ENCODE data around the gene ACP2. TPM values are rescaled to one million over a fixed set of nuclear protein-coding genes. Genes with fewer than 3 reads are reported as not detected.

Gene ACP2
- total and polyA plus RNA-seq, 4 donors, result 40.3 to 94.4 (median 79.3) TPM

DNA sequence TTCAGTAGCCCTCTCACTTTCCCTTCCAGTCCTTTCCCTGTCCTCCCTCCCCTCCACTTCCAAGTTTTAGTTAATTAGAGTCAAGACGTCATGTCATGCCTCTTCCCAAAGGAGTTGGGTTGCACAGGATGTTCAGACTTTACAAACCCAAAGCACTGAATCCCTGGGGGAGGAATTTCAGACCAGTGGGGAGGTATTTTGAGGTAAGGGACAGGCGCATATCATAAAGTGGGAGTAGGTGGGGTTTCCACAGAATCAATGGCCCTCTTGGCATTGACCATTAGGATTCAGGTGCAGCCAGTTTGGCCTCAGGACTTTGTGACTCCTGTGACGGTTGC is 733 bp upstream of the ACP2 start (continued):
- no peak for TF ChIP-seq NR2F2 (IDR thresholded peaks at IDR 0.05)
- no peak for TF ChIP-seq EGR1 (IDR thresholded peaks at IDR 0.05; ENCODE audit: low read depth in 2 of 2)
- TF ChIP-seq ZBTB33 (IDR thresholded peaks at IDR 0.05), result no peak
- no peak for TF ChIP-seq YY1 (IDR thresholded peaks at IDR 0.05)
- TF ChIP-seq HNF4A (conservative IDR thresholded peaks at IDR 0.05), result no peak

- TF ChIP-seq REST (IDR thresholded peaks at IDR 0.05) (no peak), FOXA1 (IDR thresholded peaks at IDR 0.05) (no peak), RXRA (IDR thresholded peaks at IDR 0.05) (no peak), GABPA (IDR thresholded peaks at IDR 0.05 in 1 of 2, conservative IDR thresholded peaks at IDR 0.05 in 1 of 2) (no peak), HNF4A (conservative IDR thresholded peaks at IDR 0.05) (no peak), TAF1 (conservative IDR thresholded peaks at IDR 0.05) (no peak), HNF4G (IDR thresholded peaks at IDR 0.05) (no peak), FOXA2 (IDR thresholded peaks at IDR 0.05) (no peak), EGR1 (IDR thresholded peaks at IDR 0.05; ENCODE audit: low read depth in 2 of 2) (no peak), JUND (IDR thresholded peaks at IDR 0.05) (no peak), NR2F2 (IDR thresholded peaks at IDR 0.05) (no peak), CTCF (IDR thresholded peaks at IDR 0.05; ENCODE audit: low read depth, low read length, missing input control) (no peak), RAD21 (IDR thresholded peaks at IDR 0.05) (no peak), ZBTB33 (IDR thresholded peaks at IDR 0.05) (no peak), YY1 (IDR thresholded peaks at IDR 0.05) (no peak), SP1 (IDR thresholded peaks at IDR 0.05) (no peak)
- TF ChIP-seq, protein P1, sequence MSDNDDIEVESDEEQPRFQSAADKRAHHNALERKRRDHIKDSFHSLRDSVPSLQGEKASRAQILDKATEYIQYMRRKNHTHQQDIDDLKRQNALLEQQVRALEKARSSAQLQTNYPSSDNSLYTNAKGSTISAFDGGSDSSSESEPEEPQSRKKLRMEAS (IDR thresholded peaks at IDR 0.05), result no peak
- TF ChIP-seq, protein P2, sequence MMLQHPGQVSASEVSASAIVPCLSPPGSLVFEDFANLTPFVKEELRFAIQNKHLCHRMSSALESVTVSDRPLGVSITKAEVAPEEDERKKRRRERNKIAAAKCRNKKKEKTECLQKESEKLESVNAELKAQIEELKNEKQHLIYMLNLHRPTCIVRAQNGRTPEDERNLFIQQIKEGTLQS (IDR thresholded peaks at IDR 0.05), result no peak
- Histone ChIP-seq H3K27ac (ENCODE audit: low read depth in 1 of 2, low read length in 2 of 2) (peak overlapping the region; percentile 95 to 96), H3K27me3 (ENCODE audit: control insufficient read depth in 4 of 4, insufficient read depth in 4 of 4, low read length in 3 of 4) (no peaks in the 10 kb centered on the region), H3K4me3 (ENCODE audit: low read depth in 1 of 3, low read length in 3 of 3) (peak overlapping the region; percentile 79 to 99 (median 96)), H3K9ac (ENCODE audit: low read depth in 1 of 2, low read length in 2 of 2) (peak overlapping the region; percentile 82 to 85), H3K36me3 (ENCODE audit: control insufficient read depth in 4 of 4, insufficient read depth in 3 of 4, low read depth in 1 of 4, low read length in 3 of 4) (peaks cover 0 to 7% (median 1%) of the 10 kb centered on the region in 4 donors), H3K4me1 (ENCODE audit: control insufficient read depth in 4 of 4, insufficient read depth in 4 of 4, low read length in 3 of 4) (peaks cover 9 to 57% (median 38%) of the 10 kb centered on the region in 4 donors), H3K9me3 (ENCODE audit: control insufficient read depth in 4 of 4, low read length in 3 of 4) (no peaks in the 10 kb centered on the region)
- no peak for DNase-seq (ENCODE audit: low spot score)
- WGBS, result under 1% methylated on average over 7 of the region's 7 CpGs
These were observed 330 bp downstream of the ACP2 start for GRCh38 chr11:47248304-47248663.
